ENCODE data around the gene GARS1.
A peak's percentile ranks its signal among the peaks of the same experiment; 100 is the strongest.

GARS1 gene

GRCh38 chr7:30657131-30657530, 62.5 kb downstream of the GARS1 start:
- no peak for DNase-seq

- DNase-seq = no peak
These were observed 63.9 kb downstream of the GARS1 start for GRCh38 chr7:30658479-30659074.

- peak; percentile 56 for DNase-seq
These were observed 64.6 kb downstream of the GARS1 start for GRCh38 chr7:30659312-30659711.

- peak; percentile 93 for DNase-seq
These were observed 65.9 kb downstream of the GARS1 start for GRCh38 chr7:30660331-30661255.

- DNase-seq = no peak
These were observed 67.2 kb downstream of the GARS1 start for GRCh38 chr7:30661926-30662325.

- no peak for DNase-seq
These were observed 67.8 kb downstream of the GARS1 start for GRCh38 chr7:30662431-30662939.

GRCh38 chr7:30663414-30663813, 68.7 kb downstream of the GARS1 start:
- DNase-seq = no peak

- no peak for DNase-seq
These were observed 69.7 kb downstream of the GARS1 start for GRCh38 chr7:30664184-30664885.

GRCh38 chr7:30665043-30665442, 70.4 kb downstream of the GARS1 start:
- no peak for DNase-seq

GRCh38 chr7:30665449-30665848, 70.8 kb downstream of the GARS1 start:
- DNase-seq = no peak

GRCh38 chr7:30667172-30667571, 72.5 kb downstream of the GARS1 start:
- no peak for DNase-seq

GRCh38 chr7:30668102-30668501, 73.4 kb downstream of the GARS1 start:
- no peak for DNase-seq

GRCh38 chr7:30671793-30672465, 77.3 kb downstream of the GARS1 start:
- no peak for DNase-seq

- peak; percentile 20 for DNase-seq
These were observed 79.7 kb downstream of the GARS1 start for GRCh38 chr7:30674420-30674819.

- DNase-seq = no peak
These were observed 80.2 kb downstream of the GARS1 start for GRCh38 chr7:30674876-30675275.

- DNase-seq = peak; percentile 14
These were observed 84.1 kb downstream of the GARS1 start for GRCh38 chr7:30678805-30679204.

GRCh38 chr7:30679664-30680063, 85.0 kb downstream of the GARS1 start:
- no peak for DNase-seq

- DNase-seq = no peak
These were observed 86.7 kb downstream of the GARS1 start for GRCh38 chr7:30681331-30681797.

- no peak for DNase-seq
These were observed 87.1 kb downstream of the GARS1 start for GRCh38 chr7:30681815-30682211.

GRCh38 chr7:30682212-30683083, 87.8 kb downstream of the GARS1 start, which contains the start of gene CRHR2:
TSS of gene CRHR2 (minus strand) at chr7:30682456. CDS start at chr7:30682280, 176 bp downstream.
- DNase-seq = no peak

- no peak for DNase-seq
These were observed 88.6 kb downstream of the GARS1 start for GRCh38 chr7:30683306-30683705.
